GDM1 (cell line): ENCODE measurements around the gene MTMR11.
"Not testable (repeated sequence)": the region's sequence is repeated elsewhere in the genome, so short reads cannot be mapped to it uniquely, and the experiment has no call there.

Experiments used
- DNase-seq: peaks from one replicate; lab custom pipeline; 2025; lab: John Stamatoyannopoulos, UW

The MTMR11 gene

GRCh38 chr1:149896575-149896974 lies 40.1 kb downstream of the MTMR11 start:
- DNase-seq, result no peak

GRCh38 chr1:149888999-149889289 lies 47.7 kb downstream of the MTMR11 start:
- DNase-seq, result no peak

- peak; percentile 84 for DNase-seq
These were observed 48.3 kb downstream of the MTMR11 start for GRCh38 chr1:149888247-149888998.

GRCh38 chr1:149887456-149888246 lies 49.0 kb downstream of the MTMR11 start:
- peak; percentile 91 for DNase-seq

GRCh38 chr1:149887196-149887455 lies 49.6 kb downstream of the MTMR11 start:
- not testable (repeated sequence) for DNase-seq

- DNase-seq, result peak; percentile 97
These were observed 50.1 kb downstream of the MTMR11 start for GRCh38 chr1:149886396-149887195.

- DNase-seq, result not testable (repeated sequence)
These were observed 50.6 kb downstream of the MTMR11 start for GRCh38 chr1:149886121-149886395.

- DNase-seq, result peak; percentile 72
These were observed 51.1 kb downstream of the MTMR11 start for GRCh38 chr1:149885339-149886120.

- peak; percentile 49 for DNase-seq
These were observed 52.0 kb downstream of the MTMR11 start for GRCh38 chr1:149884433-149885338.

- DNase-seq, result no peak
These were observed 53.0 kb downstream of the MTMR11 start for GRCh38 chr1:149883598-149884247.

- no peak for DNase-seq
These were observed 54.8 kb downstream of the MTMR11 start for GRCh38 chr1:149881876-149882275.

GRCh38 chr1:149879556-149879955 lies 57.1 kb downstream of the MTMR11 start:
- no peak for DNase-seq
